Kidney (tissue), 14 donors: ENCODE data around the gene TOB1. TPM values are rescaled to one million over a fixed set of nuclear protein-coding genes. Genes with fewer than 3 reads are reported as not detected.

Experiments used
- DNase-seq, 5 donors: peaks; one replicate each; pipeline ENCODE4 v3.0.0-alpha.2; 2013 to 2020
- FAIRE-seq: peaks from 2 replicates; lab custom pipeline; 2012; peaks lifted over from hg19 to GRCh38; lab: Jason Lieb, UNC
- H3K27ac ChIP-seq, 2 donors: one replicate each; pipeline ENCODE4 v1.7.0; 2013; ENCODE audit warnings: low read depth in 2 of 2, low read length in 2 of 2, inconsistent platforms in 1 of 2
- H3K27me3 ChIP-seq: one replicate; pipeline ENCODE4 v1.7.1; 2013; ENCODE audit warnings: low read length, inconsistent platforms; ENCODE audit not compliant: control insufficient read depth, insufficient read depth
- H3K36me3 ChIP-seq, 3 donors: one replicate each; pipeline versions ENCODE4 v1.7.0 to v1.7.1; 2013; ENCODE audit warnings: low read length in 3 of 3, control low read depth in 1 of 3, inconsistent platforms in 1 of 3; ENCODE audit not compliant: insufficient read depth in 3 of 3, control insufficient read depth in 2 of 3
- H3K4me1 ChIP-seq, 3 donors: one replicate each; pipeline versions ENCODE4 v1.7.0 to v1.7.1; 2013; ENCODE audit warnings: low read length in 3 of 3, inconsistent platforms in 1 of 3, low read depth in 1 of 3; ENCODE audit not compliant: control insufficient read depth in 2 of 3, insufficient read depth in 2 of 3
- H3K4me3 ChIP-seq, 3 donors: one replicate each; pipeline versions ENCODE4 v1.7.0 to v1.8.1; 2013; ENCODE audit warnings: low read length in 3 of 3, control low read depth in 1 of 3, inconsistent platforms in 1 of 3
- H3K9ac ChIP-seq, 3 donors: one replicate each; pipeline versions ENCODE4 v1.7.0 to v1.7.1; 2013; ENCODE audit warnings: low read length in 3 of 3, control low read depth in 1 of 3, inconsistent platforms in 1 of 3
- H3K9me3 ChIP-seq, 3 donors: one replicate each; pipeline versions ENCODE4 v1.7.0 to v1.7.1; 2013; ENCODE audit warnings: low read length in 3 of 3, control low read depth in 1 of 3, inconsistent platforms in 1 of 3; ENCODE audit not compliant: control insufficient read depth in 2 of 3, insufficient read depth in 1 of 3
- CTCF ChIP-seq: IDR thresholded peaks from 3 replicates; pipeline ENCODE4 v1.5.1; 2012; ENCODE audit warnings: mild to moderate bottlenecking, moderate library complexity, borderline replicate concordance; ENCODE audit not compliant: insufficient read depth; ENCODE audit errors: extremely low read depth
- intact Hi-C: fragments of 100-400 bp; cut with DNase I; formaldehyde crosslinking; loops from one replicate; pipeline ENCODE4 v1.11.1; 2022
- polyA plus RNA-seq: library from polyadenylated mRNA; stranded (reverse); fragments of 350-450 nt; fragmentation: Illumina TruSeq; extraction: RNeasy Lipid Tissue Mini Kit (QIAGEN cat#74804); gene quantifications from one replicate; pipeline ENCODE4 v1.2.3, GENCODE V29; 2014; ENCODE audit warnings: low read depth, low replicate concordance; ENCODE audit not compliant: insufficient read depth
- total RNA-seq: library from RNA; stranded (reverse); fragmentation: NEBNext Ultra II Directional; extraction: Animal tissue kit (Norgen Biotek cat#: 25700); gene quantifications from one replicate; pipeline ENCODE4 v1.2.1, GENCODE V29; 2021
- donor health status: control.
- donor health status: control.
- donor health status: control.
- donor health status: control.
- donor health status: control.
- donor health status: DM: yes; HTN: yes; CAD: no.
- donor health status: Normal renal cell carcinoma (clear cell type).

The TOB1 gene
- total and polyA plus RNA-seq, 2 donors from 2014 or later: 52.5 to 141 TPM

GRCh38 chr17:50871898-50872297 is 5.7 kb upstream of the TOB1 start:
- Histone ChIP-seq H3K4me3 (no peak overlapping the region), H3K9ac (no peak overlapping the region), H3K9me3 (no peaks in the 10 kb centered on the region), H3K27me3 (no peaks in the 10 kb centered on the region), H3K4me1 (peaks cover 0 to 5% (median 3%) of the 10 kb centered on the region in 3 donors), H3K36me3 (no peaks in the 10 kb centered on the region), H3K27ac (no peak overlapping the region)
- TF ChIP-seq CTCF: no peak
- intact Hi-C loops: no loop called here
- FAIRE-seq: no peak
- DNase-seq: no peak

GRCh38 chr17:50871364-50871763 is 5.2 kb upstream of the TOB1 start:
- no peak for DNase-seq
- no peaks in the 10 kb centered on the region for H3K27me3 ChIP-seq
- no peak for TF ChIP-seq CTCF
- H3K36me3 ChIP-seq: no peaks in the 10 kb centered on the region
- H3K4me3 ChIP-seq: no peak overlapping the region
- H3K4me1 ChIP-seq: peaks cover 0 to 5% (median 3%) of the 10 kb centered on the region in 3 donors
- intact Hi-C loops: no loop called here
- no peaks in the 10 kb centered on the region for H3K9me3 ChIP-seq
- no peak overlapping the region for H3K9ac ChIP-seq
- H3K27ac ChIP-seq: no peak overlapping the region
- FAIRE-seq: no peak

- intact Hi-C loops: no loop called here
- H3K4me3 ChIP-seq: peak overlapping the region in 2 of 3 donors; percentile 75 to 97
Measured at GRCh38 chr17:50868602-50869001, 2.4 kb upstream of the TOB1 start.

More at GRCh38 chr17:50868602-50869001, 2.4 kb upstream of the TOB1 start:
- TF ChIP-seq CTCF: no peak
- H3K9ac ChIP-seq: peak overlapping the region in 1 of 3 donors; percentile 100
- FAIRE-seq: no peak
- H3K27me3 ChIP-seq: no peaks in the 10 kb centered on the region
- peaks cover under 1 to 2% (median 1%) of the 10 kb centered on the region in 3 donors for H3K36me3 ChIP-seq
- no peaks in the 10 kb centered on the region for H3K9me3 ChIP-seq
- DNase-seq: no peak
- peak overlapping the region; percentile 99 to 100 for H3K27ac ChIP-seq
- peaks cover 0 to 5% (median 3%) of the 10 kb centered on the region in 3 donors for H3K4me1 ChIP-seq
